Fibroblast of skin of left quadriceps (primary cell): Measurements from ENCODE around the gene ZNF280B.
A peak's percentile ranks its signal among the peaks of the same experiment; 100 is the strongest.
"Not testable (repeated sequence)": the region's sequence is repeated elsewhere in the genome, so short reads cannot be mapped to it uniquely, and the experiment has no call there.

Source experiments
- DNase-seq, 2 experiments: peaks; one replicate each; pipeline ENCODE4 v3.0.0-alpha.2; 2013; ENCODE audit warnings: low read depth in 2 of 2

The ZNF280B gene

GRCh38 chr22:22507743-22508273 lies 734 bp downstream of the ZNF280B start:
- DNase-seq, result no peak

GRCh38 chr22:22506736-22507135 lies 1.8 kb downstream of the ZNF280B start:
- DNase-seq, result no peak

DNA sequence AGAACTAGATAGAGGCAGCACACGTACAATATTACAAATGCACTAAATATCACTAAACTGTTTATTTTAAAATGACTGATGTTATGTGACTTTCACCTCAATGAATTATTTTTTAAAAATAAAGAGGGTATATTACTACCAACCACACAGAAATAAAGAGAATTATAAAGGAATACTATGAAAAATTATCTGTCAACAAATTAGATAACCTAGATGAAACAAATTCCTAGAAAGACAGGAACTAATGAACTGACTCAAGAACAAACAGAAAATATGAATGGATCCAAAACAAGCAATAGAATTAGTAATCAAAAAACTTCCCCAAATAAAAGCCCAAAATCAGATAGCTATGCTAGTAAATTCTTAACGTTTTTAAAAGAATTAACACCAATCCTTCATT lies 10.3 kb downstream of the ZNF280B start:
- DNase-seq, result no peak

GRCh38 chr22:22491589-22491988 lies 17.0 kb downstream of the ZNF280B start:
- DNase-seq, result not testable (repeated sequence)

DNA sequence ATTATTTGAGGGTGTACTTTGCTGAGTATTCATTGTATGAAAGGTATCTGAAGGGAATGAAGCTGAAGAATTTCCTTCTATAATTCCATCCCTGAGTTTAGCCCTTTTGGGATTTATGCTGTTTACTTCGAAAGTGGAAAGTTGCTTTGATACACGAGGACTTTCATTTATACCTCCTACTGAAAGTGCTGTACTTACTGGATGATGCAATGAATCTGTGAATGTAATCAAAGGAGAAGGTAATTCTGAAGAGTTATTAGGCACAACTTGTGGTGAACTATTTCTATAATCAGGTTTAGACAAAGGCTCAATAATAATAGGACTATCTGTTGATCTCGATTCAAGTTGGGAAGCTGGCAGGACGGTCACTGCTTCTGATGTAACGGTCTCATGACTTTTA lies 19.8 kb downstream of the ZNF280B start:
- no peak for DNase-seq

DNA sequence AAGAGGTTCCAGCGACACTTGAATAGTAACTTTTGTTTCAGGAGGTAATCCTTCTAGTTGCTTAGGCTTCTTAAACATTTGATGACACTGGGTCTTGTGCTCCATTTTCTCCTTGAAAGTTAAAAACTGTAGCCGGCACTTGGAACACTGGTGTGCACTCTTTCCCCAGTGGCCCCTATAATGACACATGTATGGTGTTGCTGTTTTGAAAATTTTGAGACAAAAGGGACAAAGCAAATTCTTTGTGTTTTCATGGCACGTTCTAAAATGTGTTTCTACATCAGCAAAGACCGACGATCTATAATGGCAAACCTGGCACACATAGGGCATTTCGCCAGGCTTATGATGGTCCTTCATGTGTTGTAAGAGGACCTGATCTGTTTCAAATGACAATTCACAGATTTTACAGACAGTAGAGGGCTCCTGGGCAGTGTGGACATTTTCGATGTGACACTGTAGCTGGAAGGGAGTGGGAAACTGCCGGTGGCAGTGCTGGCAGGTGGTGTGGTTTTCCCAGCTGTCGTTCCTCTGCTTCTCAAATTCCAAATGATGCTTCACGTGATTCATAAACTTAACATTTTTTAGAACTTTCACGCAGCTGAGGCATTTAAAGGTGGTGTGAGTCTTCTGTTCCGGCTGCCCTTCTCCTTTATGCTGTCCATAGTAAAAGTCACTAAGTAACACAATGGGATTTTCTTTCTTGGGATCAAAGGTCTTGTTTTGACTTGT lies 20.5 kb downstream of the ZNF280B start:
- DNase-seq, result no peak

GRCh38 chr22:22487059-22487458 lies 21.5 kb downstream of the ZNF280B start:
- DNase-seq, result no peak

GRCh38 chr22:22486132-22486899 lies 22.2 kb downstream of the ZNF280B start:
- DNase-seq, result no peak

DNA sequence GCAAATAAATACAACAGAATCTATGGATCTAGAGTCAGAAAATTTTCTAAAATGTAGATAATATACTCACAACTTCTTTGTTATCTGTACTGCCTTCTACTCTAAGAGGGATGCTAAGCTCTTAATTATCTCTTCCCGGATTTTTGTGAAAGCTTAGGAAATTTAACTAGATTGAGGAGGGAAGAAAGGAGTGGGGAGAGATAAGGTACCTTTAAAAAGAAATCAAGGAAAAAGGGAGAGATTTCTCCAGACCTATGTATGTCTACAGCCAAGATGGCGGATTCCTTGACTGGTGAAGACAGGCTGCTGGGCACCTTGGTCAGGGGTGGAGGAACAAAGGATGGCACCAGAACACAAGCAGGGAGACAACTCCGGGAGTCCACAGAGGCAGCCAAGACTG lies 23.0 kb downstream of the ZNF280B start:
- DNase-seq, result no peak

DNA sequence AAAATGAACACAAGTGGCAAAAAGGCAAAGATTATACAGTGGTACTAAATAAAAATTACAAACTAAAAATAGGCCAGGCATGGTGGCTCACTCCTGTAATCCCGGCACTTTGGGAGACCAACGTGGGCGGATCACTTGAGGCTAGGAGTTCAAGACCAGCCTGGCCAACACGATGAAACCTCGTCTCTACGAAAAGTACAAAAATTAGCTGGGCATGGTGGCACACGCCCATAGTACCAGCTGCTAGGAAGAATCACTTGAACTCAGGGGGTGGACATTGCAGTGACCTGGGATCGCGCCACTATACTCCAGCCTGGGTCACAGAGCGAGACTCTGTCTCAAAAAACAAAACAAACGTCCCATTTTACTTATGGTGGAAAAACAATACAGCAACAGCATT lies 24.5 kb downstream of the ZNF280B start:
- no peak for DNase-seq

DNA sequence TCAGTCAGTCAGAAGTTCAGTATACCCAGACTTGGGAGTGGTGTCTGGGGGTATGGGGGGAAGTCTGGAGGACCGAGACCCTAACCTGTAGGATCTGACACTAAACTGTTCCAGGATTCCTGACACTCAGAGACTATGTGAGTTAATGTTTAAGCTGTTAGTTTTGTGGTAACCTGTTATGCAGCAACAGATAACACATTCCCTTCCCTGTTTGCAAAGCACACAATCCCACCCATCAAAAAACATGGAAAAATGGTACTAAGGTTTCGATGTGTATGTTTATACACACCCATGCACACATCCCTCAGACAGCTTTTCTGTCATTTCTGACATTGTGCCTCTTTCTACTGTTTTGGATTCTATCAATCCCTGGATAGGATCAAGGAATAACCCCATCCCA lies 27.6 kb downstream of the ZNF280B start:
- DNase-seq, result no peak

DNA sequence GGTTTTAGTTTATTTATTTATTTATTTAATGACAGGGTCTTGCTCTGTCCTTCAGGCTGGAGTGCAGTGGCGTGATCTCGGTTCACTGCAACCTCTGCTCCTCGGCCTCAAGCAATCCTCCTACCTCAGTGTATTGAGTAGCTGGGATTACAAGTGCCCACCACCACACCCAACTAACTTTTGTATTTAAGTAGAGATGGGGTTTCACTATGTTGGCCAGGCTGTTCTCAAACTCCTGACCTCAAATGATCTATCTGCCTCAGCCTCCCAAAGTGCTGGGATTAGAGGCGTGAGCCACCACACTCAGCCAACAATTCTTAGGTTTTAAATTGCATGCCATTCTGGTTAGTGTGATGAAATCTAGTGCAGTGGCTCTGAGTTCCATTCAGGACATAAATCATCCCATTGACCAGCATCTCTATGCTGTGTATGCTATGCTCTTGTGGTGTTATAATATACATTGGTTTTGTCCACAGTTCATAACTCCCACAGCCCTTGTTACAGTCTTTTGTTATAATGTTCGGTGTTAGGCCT lies 28.5 kb downstream of the ZNF280B start:
- DNase-seq, result peak; percentile 15 to 27

- DNase-seq, result no peak
Measured at GRCh38 chr22:22479116-22479515, 29.4 kb downstream of the ZNF280B start.

DNA sequence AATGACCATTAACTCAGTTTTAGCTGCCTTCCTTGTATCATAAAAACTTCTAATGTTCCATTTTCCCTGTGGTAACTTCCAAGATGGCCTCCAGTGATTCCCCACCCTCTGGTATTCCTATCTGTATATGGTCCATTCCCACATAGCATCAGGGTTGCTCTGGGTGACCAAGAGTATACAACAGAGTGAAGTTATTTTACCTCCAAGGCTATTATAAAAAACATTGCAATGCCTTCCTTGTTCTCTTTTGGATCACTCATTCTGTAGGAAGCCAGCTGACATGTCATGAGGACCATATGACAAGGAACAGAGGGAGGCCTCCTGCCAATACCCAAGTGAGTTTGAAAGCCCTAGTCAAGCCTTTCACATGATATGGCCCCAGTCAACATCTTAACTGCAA lies 30.1 kb downstream of the ZNF280B start:
- no peak for DNase-seq

GRCh38 chr22:22474733-22475132 lies 33.8 kb downstream of the ZNF280B start:
- DNase-seq, result no peak

DNA sequence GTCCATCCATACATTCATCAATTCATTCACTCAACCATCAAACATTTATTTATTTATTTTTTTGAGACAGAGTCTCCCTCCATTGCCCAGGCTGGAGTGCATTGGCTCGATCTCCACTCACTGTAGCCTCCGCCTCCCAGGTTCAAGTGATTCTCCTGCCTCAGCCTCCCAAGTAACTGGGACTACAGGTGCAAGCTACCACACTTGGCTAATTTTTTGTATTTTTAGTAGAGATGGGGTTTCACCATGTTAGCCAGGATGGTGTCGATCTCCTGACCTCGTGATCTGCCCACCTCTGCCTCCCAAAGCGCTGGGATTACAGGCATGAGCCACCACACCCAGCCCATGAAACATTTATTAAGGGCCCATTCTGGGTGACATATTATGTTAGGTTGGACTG lies 37.4 kb downstream of the ZNF280B start:
- DNase-seq, result not testable (repeated sequence)

GRCh38 chr22:22469527-22469926 lies 39.0 kb downstream of the ZNF280B start:
- DNase-seq, result no peak

DNA sequence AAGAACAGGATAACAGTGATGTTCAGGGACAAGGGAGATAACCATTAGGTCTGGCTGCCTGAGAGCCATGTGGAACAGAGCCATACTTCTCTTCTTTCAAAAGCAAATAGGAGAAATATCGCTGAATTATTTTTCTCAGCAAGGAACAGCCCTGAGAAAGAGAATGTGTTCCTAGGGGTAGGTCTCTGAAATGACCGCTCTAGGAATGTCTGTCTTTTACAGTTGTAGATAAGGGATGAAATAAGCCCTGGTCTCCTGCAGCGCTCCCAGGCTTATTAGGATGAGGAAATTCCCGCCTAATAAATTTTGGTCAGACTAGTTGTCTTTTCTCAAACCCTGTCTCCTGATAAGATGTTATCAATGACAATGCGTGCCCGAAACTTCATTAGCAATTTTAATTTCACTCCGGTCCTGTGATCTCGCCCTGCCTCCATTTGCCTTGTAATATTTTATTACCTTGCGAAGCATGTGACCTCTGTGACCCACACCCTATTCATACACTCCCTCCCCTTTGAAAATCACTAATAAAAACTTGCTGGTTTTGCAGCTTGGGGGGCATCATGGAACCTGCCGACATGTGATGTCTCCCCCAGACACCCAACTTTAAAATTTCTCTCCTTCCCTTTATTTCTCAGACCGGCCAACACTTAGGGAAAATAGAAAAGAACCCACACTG lies 39.6 kb downstream of the ZNF280B start:
- DNase-seq, result not testable (repeated sequence)

- DNase-seq, result no peak
Measured at GRCh38 chr22:22467112-22467511, 41.4 kb downstream of the ZNF280B start.

GRCh38 chr22:22465782-22466181 lies 42.8 kb downstream of the ZNF280B start:
- DNase-seq, result no peak

DNA sequence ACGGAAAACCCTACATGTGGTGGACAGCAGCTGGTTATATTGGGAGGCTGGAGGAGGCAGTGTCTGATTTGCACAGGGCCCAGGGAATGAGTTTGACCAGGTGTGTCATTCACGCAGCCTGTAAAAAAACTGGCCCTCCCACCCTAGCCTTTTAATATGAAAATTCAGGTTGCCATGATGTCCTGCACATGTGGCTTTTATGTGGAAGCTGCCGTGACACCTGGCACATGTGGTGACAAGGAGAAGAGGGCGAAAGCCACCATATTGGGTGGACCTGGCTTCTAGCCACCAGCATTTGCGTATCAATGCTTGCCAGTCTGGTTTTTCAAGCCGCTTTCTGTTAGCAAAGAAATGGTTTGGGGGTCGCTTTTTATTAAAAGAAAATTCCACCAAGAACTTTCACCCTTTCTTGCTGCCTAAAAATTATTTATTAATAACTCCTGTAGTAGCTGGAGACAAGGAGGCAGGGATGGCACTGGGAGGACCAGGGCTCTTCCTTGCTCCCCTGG lies 43.4 kb downstream of the ZNF280B start:
- DNase-seq, result no peak

GRCh38 chr22:22464541-22465054 lies 43.9 kb downstream of the ZNF280B start:
- no peak for DNase-seq
